HPDE6-E6E7 (cell line): Measurements from ENCODE around the gene KCNF1.

Experiments used
- DNase-seq: peaks from one replicate; pipeline ENCODE4 v3.0.0; 2011; ENCODE audit warnings: missing footprints; ENCODE audit errors: extremely low spot score

Gene KCNF1

GRCh38 chr2:10920764-10921388, 9.1 kb downstream of the KCNF1 start:
- no peak for DNase-seq

- no peak for DNase-seq
These were observed 9.8 kb downstream of the KCNF1 start for GRCh38 chr2:10921525-10921924.

- no peak for DNase-seq
These were observed 10.7 kb downstream of the KCNF1 start for GRCh38 chr2:10922307-10923007.

GRCh38 chr2:10923008-10923375, 11.3 kb downstream of the KCNF1 start:
- no peak for DNase-seq

- DNase-seq: no peak
These were observed 12.2 kb downstream of the KCNF1 start for GRCh38 chr2:10923965-10924364.

- no peak for DNase-seq
These were observed 12.7 kb downstream of the KCNF1 start for GRCh38 chr2:10924441-10924840.

GRCh38 chr2:10924859-10925258, 13.1 kb downstream of the KCNF1 start:
- no peak for DNase-seq

- DNase-seq: no peak
These were observed 14.6 kb downstream of the KCNF1 start for GRCh38 chr2:10926191-10926820.

GRCh38 chr2:10930721-10931516, 19.2 kb downstream of the KCNF1 start:
- no peak for DNase-seq

- no peak for DNase-seq
These were observed 20.0 kb downstream of the KCNF1 start for GRCh38 chr2:10931710-10932255.

GRCh38 chr2:10932345-10933151, 20.8 kb downstream of the KCNF1 start:
- no peak for DNase-seq

GRCh38 chr2:10933700-10934225, 22.0 kb downstream of the KCNF1 start:
- no peak for DNase-seq

GRCh38 chr2:10934308-10934978, 22.7 kb downstream of the KCNF1 start:
- no peak for DNase-seq

- no peak for DNase-seq
These were observed 23.2 kb downstream of the KCNF1 start for GRCh38 chr2:10934979-10935350.

GRCh38 chr2:10935366-10935918, 23.7 kb downstream of the KCNF1 start:
- DNase-seq: no peak

GRCh38 chr2:10935953-10936942, 24.5 kb downstream of the KCNF1 start:
- DNase-seq: peak; percentile 98

- no peak for DNase-seq
These were observed 27.3 kb downstream of the KCNF1 start for GRCh38 chr2:10939058-10939457.

- DNase-seq: no peak
These were observed 28.9 kb downstream of the KCNF1 start for GRCh38 chr2:10940596-10940995.

GRCh38 chr2:10941383-10941782, 29.6 kb downstream of the KCNF1 start:
- no peak for DNase-seq
